WTC11 (cell line): Measurements from ENCODE around the gene GPC5.

Experiments
- CTCF ChIP-seq: fragments of 200-600 bp; IDR thresholded peaks from 2 replicates; pipeline ENCODE4 v1.8.0; 2022; ENCODE audit warnings: antibody characterized with exemption
- EMX1 ChIP-seq: fragments of 250-450 bp; sonication (Bioruptor Pico); IDR thresholded peaks from 2 replicates; pipeline ENCODE4 v1.8.0; 2021; ENCODE audit warnings: mild to moderate bottlenecking
- FOXP4 ChIP-seq: sonication (generic); formaldehyde crosslinking; IDR thresholded peaks from 2 replicates; pipeline ENCODE4 v1.8.0; 2022; ENCODE audit warnings: mild to moderate bottlenecking, missing genetic modification reagents
- GRHL2 ChIP-seq: fragments of 250-450 bp; sonication (Bioruptor Pico); IDR thresholded peaks from 2 replicates; pipeline ENCODE4 v1.8.0; 2022; ENCODE audit warnings: mild to moderate bottlenecking, moderate library complexity; ENCODE audit not compliant: insufficient replicate concordance, severe bottlenecking
- HMGA2 ChIP-seq: fragments of 250-450 bp; sonication (Bioruptor Pico); IDR thresholded peaks from 2 replicates; pipeline ENCODE4 v1.4.0; 2021; ENCODE audit warnings: mild to moderate bottlenecking, moderate library complexity
- KAT7 ChIP-seq: sonication (generic); formaldehyde crosslinking; IDR thresholded peaks from 2 replicates; pipeline ENCODE4 v1.8.1; 2023; ENCODE audit warnings: missing genetic modification reagents, mild to moderate bottlenecking, borderline replicate concordance
- NR1H2 ChIP-seq: sonication (generic); formaldehyde crosslinking; IDR thresholded peaks from 2 replicates; pipeline ENCODE4 v1.9.0; 2021; ENCODE audit warnings: mild to moderate bottlenecking, moderate library complexity, missing genetic modification reagents
- NR3C1 ChIP-seq: sonication (generic); formaldehyde crosslinking; conservative IDR thresholded peaks from 2 replicates; pipeline ENCODE4 v1.8.1; 2023; ENCODE audit warnings: low read depth, mild to moderate bottlenecking, missing genetic modification reagents
- USF2 ChIP-seq: sonication (generic); formaldehyde crosslinking; IDR thresholded peaks from 2 replicates; pipeline ENCODE4 v1.8.1; 2023; ENCODE audit warnings: mild to moderate bottlenecking, missing genetic modification reagents, moderate library complexity
- ZNF416 ChIP-seq: fragments of 250-450 bp; sonication (Bioruptor Pico); IDR thresholded peaks from 2 replicates; pipeline ENCODE4 v1.9.0; 2021; ENCODE audit warnings: mild to moderate bottlenecking, inconsistent platforms
- TF ChIP-seq, protein P1 (sequence below): sonication (generic); formaldehyde crosslinking; IDR thresholded peaks from 2 replicates; pipeline ENCODE4 v1.8.1; 2022; ENCODE audit warnings: low read depth, missing genetic modification reagents, borderline replicate concordance
- TF ChIP-seq, protein P2 (sequence below): sonication (generic); formaldehyde crosslinking; IDR thresholded peaks from 2 replicates; pipeline ENCODE4 v1.8.1; 2022; ENCODE audit warnings: low read depth, mild to moderate bottlenecking, moderate library complexity, missing genetic modification reagents, borderline replicate concordance
- TF ChIP-seq, protein P3 (sequence below): sonication (generic); formaldehyde crosslinking; IDR thresholded peaks from 2 replicates; pipeline ENCODE4 v1.8.0; 2022; ENCODE audit warnings: mild to moderate bottlenecking, missing genetic modification reagents
- TF ChIP-seq, protein P4 (sequence below): sonication (generic); formaldehyde crosslinking; IDR thresholded peaks from 2 replicates; pipeline ENCODE4 v1.8.1; 2022; ENCODE audit warnings: mild to moderate bottlenecking, missing genetic modification reagents, moderate library complexity, borderline replicate concordance

DNA sequence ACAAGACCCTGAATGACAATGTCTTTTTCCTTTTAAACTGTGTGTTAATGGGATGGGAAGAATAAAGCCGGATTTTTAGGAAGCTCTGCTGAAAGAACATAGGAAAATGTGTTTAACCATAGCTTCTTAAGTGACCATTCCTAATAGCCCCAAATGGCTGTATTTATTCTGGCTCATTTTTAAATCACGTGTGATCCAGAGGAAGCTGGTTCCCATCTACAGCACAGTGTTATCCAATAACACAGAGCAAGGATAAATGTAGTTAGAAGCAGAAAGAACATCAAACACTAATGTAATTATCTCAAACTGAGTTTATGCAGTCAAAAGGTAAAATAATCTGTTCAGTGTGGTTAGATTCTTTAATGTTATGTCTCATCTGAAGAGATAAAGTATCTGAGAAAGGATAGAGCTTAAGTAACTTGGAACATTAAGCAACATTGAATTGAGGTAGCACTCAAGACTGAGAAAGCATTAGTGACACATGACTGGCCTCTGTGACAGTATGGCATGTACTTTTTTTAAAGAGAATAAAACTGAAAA lies 853.3 kb downstream of the GPC5 start:
- TF ChIP-seq CTCF (no peak), ZNF416 (no peak), NR3C1 (CRISPR knock-in tag) (no peak), USF2 (no peak), HMGA2 (CRISPR knock-in tag) (no peak), NR1H2 (no peak), FOXP4 (CRISPR knock-in tag) (no peak), GRHL2 (no peak), EMX1 (CRISPR knock-in tag) (no peak), KAT7 (CRISPR knock-in tag) (no peak)
- TF ChIP-seq, protein P1, sequence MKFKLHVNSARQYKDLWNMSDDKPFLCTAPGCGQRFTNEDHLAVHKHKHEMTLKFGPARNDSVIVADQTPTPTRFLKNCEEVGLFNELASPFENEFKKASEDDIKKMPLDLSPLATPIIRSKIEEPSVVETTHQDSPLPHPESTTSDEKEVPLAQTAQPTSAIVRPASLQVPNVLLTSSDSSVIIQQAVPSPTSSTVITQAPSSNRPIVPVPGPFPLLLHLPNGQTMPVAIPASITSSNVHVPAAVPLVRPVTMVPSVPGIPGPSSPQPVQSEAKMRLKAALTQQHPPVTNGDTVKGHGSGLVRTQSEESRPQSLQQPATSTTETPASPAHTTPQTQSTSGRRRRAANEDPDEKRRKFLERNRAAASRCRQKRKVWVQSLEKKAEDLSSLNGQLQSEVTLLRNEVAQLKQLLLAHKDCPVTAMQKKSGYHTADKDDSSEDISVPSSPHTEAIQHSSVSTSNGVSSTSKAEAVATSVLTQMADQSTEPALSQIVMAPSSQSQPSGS (CRISPR knock-in tag) = no peak
- TF ChIP-seq, protein P2, sequence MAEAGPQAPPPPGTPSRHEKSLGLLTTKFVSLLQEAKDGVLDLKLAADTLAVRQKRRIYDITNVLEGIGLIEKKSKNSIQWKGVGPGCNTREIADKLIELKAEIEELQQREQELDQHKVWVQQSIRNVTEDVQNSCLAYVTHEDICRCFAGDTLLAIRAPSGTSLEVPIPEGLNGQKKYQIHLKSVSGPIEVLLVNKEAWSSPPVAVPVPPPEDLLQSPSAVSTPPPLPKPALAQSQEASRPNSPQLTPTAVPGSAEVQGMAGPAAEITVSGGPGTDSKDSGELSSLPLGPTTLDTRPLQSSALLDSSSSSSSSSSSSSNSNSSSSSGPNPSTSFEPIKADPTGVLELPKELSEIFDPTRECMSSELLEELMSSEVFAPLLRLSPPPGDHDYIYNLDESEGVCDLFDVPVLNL (CRISPR knock-in tag) = no peak
- TF ChIP-seq, protein P3, sequence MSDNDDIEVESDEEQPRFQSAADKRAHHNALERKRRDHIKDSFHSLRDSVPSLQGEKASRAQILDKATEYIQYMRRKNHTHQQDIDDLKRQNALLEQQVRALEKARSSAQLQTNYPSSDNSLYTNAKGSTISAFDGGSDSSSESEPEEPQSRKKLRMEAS (CRISPR knock-in tag) = no peak
- TF ChIP-seq, protein P4, sequence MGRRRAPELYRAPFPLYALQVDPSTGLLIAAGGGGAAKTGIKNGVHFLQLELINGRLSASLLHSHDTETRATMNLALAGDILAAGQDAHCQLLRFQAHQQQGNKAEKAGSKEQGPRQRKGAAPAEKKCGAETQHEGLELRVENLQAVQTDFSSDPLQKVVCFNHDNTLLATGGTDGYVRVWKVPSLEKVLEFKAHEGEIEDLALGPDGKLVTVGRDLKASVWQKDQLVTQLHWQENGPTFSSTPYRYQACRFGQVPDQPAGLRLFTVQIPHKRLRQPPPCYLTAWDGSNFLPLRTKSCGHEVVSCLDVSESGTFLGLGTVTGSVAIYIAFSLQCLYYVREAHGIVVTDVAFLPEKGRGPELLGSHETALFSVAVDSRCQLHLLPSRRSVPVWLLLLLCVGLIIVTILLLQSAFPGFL (CRISPR knock-in tag) = no peak
